Measurements from ENCODE around the gene CD58.

GRCh38 chr1:116544588-116545358 lies 26.1 kb downstream of the CD58 start:
- TF ChIP-seq CTCF (conservative IDR thresholded peaks at IDR 0.05) (no peak), EZH2 (IDR thresholded peaks at IDR 0.05; ENCODE audit: low read depth) (no peak)
